Kidney (tissue), 14 donors: ENCODE data around the gene NALCN. TPM values are rescaled to one million over a fixed set of nuclear protein-coding genes. Genes with fewer than 3 reads are reported as not detected.
"Not testable (repeated sequence)": the region's sequence is repeated elsewhere in the genome, so short reads cannot be mapped to it uniquely, and the experiment has no call there.

ENCODE experiments used
- DNase-seq, 5 donors: peaks; one replicate each; pipeline ENCODE4 v3.0.0-alpha.2; 2013 to 2020
- FAIRE-seq: peaks from 2 replicates; lab custom pipeline; 2012; peaks lifted over from hg19 to GRCh38; lab: Jason Lieb, UNC
- H3K27ac ChIP-seq, 2 donors: one replicate each; pipeline ENCODE4 v1.7.0; 2013; ENCODE audit warnings: low read depth in 2 of 2, low read length in 2 of 2, inconsistent platforms in 1 of 2
- H3K27me3 ChIP-seq: one replicate; pipeline ENCODE4 v1.7.1; 2013; ENCODE audit warnings: low read length, inconsistent platforms; ENCODE audit not compliant: control insufficient read depth, insufficient read depth
- H3K36me3 ChIP-seq, 3 donors: one replicate each; pipeline versions ENCODE4 v1.7.0 to v1.7.1; 2013; ENCODE audit warnings: low read length in 3 of 3, control low read depth in 1 of 3, inconsistent platforms in 1 of 3; ENCODE audit not compliant: insufficient read depth in 3 of 3, control insufficient read depth in 2 of 3
- H3K4me1 ChIP-seq, 3 donors: one replicate each; pipeline versions ENCODE4 v1.7.0 to v1.7.1; 2013; ENCODE audit warnings: low read length in 3 of 3, inconsistent platforms in 1 of 3, low read depth in 1 of 3; ENCODE audit not compliant: control insufficient read depth in 2 of 3, insufficient read depth in 2 of 3
- H3K4me3 ChIP-seq, 3 donors: one replicate each; pipeline versions ENCODE4 v1.7.0 to v1.8.1; 2013; ENCODE audit warnings: low read length in 3 of 3, control low read depth in 1 of 3, inconsistent platforms in 1 of 3
- H3K9ac ChIP-seq, 3 donors: one replicate each; pipeline versions ENCODE4 v1.7.0 to v1.7.1; 2013; ENCODE audit warnings: low read length in 3 of 3, control low read depth in 1 of 3, inconsistent platforms in 1 of 3
- H3K9me3 ChIP-seq, 3 donors: one replicate each; pipeline versions ENCODE4 v1.7.0 to v1.7.1; 2013; ENCODE audit warnings: low read length in 3 of 3, control low read depth in 1 of 3, inconsistent platforms in 1 of 3; ENCODE audit not compliant: control insufficient read depth in 2 of 3, insufficient read depth in 1 of 3
- CTCF ChIP-seq: IDR thresholded peaks from 3 replicates; pipeline ENCODE4 v1.5.1; 2012; ENCODE audit warnings: mild to moderate bottlenecking, moderate library complexity, borderline replicate concordance; ENCODE audit not compliant: insufficient read depth; ENCODE audit errors: extremely low read depth
- intact Hi-C: fragments of 100-400 bp; cut with DNase I; formaldehyde crosslinking; loops from one replicate; pipeline ENCODE4 v1.11.1; 2022
- polyA plus RNA-seq: library from polyadenylated mRNA; stranded (reverse); fragments of 350-450 nt; fragmentation: Illumina TruSeq; extraction: RNeasy Lipid Tissue Mini Kit (QIAGEN cat#74804); gene quantifications from one replicate; pipeline ENCODE4 v1.2.3, GENCODE V29; 2014; ENCODE audit warnings: low read depth, low replicate concordance; ENCODE audit not compliant: insufficient read depth
- total RNA-seq: library from RNA; stranded (reverse); fragmentation: NEBNext Ultra II Directional; extraction: Animal tissue kit (Norgen Biotek cat#: 25700); gene quantifications from one replicate; pipeline ENCODE4 v1.2.1, GENCODE V29; 2021
- donor health status: control.
- donor health status: control.
- donor health status: control.
- donor health status: control.
- donor health status: control.
- donor health status: DM: yes; HTN: yes; CAD: no.
- donor health status: Normal renal cell carcinoma (clear cell type).

The NALCN gene
- total and polyA plus RNA-seq, 2 donors from 2014 or later = 0.43 to 2.4 TPM

GRCh38 chr13:101325423-101325822 is 90.9 kb downstream of the NALCN start:
- H3K36me3 ChIP-seq = no peaks in the 10 kb centered on the region
- DNase-seq (peak in 2 of 5 donors; percentile 8 to 15), FAIRE-seq (no peak)
- TF ChIP-seq CTCF = no peak
- no peaks in the 10 kb centered on the region for H3K9me3 ChIP-seq
- no peak overlapping the region for H3K9ac ChIP-seq
- no peak overlapping the region for H3K27ac ChIP-seq
- no peak overlapping the region for H3K4me3 ChIP-seq
- intact Hi-C loops = no loop called here
- no peaks in the 10 kb centered on the region for H3K4me1 ChIP-seq
- no peaks in the 10 kb centered on the region for H3K27me3 ChIP-seq

- TF ChIP-seq CTCF = no peak
- Histone ChIP-seq H3K36me3 (no peaks in the 10 kb centered on the region), H3K27me3 (no peaks in the 10 kb centered on the region), H3K9ac (no peak overlapping the region), H3K9me3 (no peaks in the 10 kb centered on the region), H3K4me3 (no peak overlapping the region), H3K4me1 (no peaks in the 10 kb centered on the region), H3K27ac (no peak overlapping the region)
- intact Hi-C loops = no loop called here
- FAIRE-seq (no peak), DNase-seq (no peak)
These were observed 92.7 kb downstream of the NALCN start for GRCh38 chr13:101323601-101324000.

GRCh38 chr13:101317986-101318523 is 98.3 kb downstream of the NALCN start:
- Histone ChIP-seq H3K4me1 (no peaks in the 10 kb centered on the region), H3K27ac (no peak overlapping the region), H3K36me3 (no peaks in the 10 kb centered on the region), H3K9me3 (no peaks in the 10 kb centered on the region), H3K9ac (no peak overlapping the region), H3K4me3 (no peak overlapping the region), H3K27me3 (no peaks in the 10 kb centered on the region)
- no peak for FAIRE-seq
- intact Hi-C loops = no loop called here
- TF ChIP-seq CTCF = no peak
- no peak for DNase-seq

- H3K4me1 ChIP-seq, DNase-seq, H3K36me3 ChIP-seq, H3K9me3 ChIP-seq, H3K4me3 ChIP-seq, H3K27ac ChIP-seq, H3K9ac ChIP-seq, intact Hi-C loops, H3K27me3 ChIP-seq, FAIRE-seq: not testable (repeated sequence)
These were observed 102.8 kb downstream of the NALCN start for GRCh38 chr13:101313479-101313878.
